Measurements from ENCODE around the gene TOMM6. TPM values are rescaled to one million over a fixed set of nuclear protein-coding genes. Genes with fewer than 3 reads are reported as not detected.

Gene TOMM6
- total RNA-seq: 100 to 1,000 TPM; 207 to 212 TPM
- polyA plus RNA-seq (2013, experiment 1 of 2): 298 TPM
- 256 TPM for polyA plus RNA-seq (2013, experiment 2 of 2)
- long read RNA-seq, experiment 1, transcript TOMM6-202 (3 exons, 637 nt): minor isoform, 24 of 68 reads
- long read RNA-seq, experiment 1, transcript TOMM6-201 (3 exons, 595 nt): major isoform, 37 of 68 reads
- long read RNA-seq, experiment 1, partial matches to known transcripts: 1 of 68 reads
- long read RNA-seq, experiment 1, other reads (novel, unspliced or antisense): 6 of 68 reads
- long read RNA-seq, experiment 2, transcript TOMM6-202 (3 exons, 637 nt): minor isoform, 25 of 54 reads
- long read RNA-seq, experiment 2, transcript TOMM6-201 (3 exons, 595 nt): major isoform, 29 of 54 reads
- long read RNA-seq, experiment 2, partial matches to known transcripts: 0 of 54 reads
- long read RNA-seq, experiment 2, other reads (novel, unspliced or antisense): 0 of 54 reads
- long read RNA-seq, experiment 3, transcript TOMM6-201 (3 exons, 595 nt): major isoform, 31 of 51 reads
- long read RNA-seq, experiment 3, transcript TOMM6-202 (3 exons, 637 nt): minor isoform, 20 of 51 reads
- long read RNA-seq, experiment 3, partial matches to known transcripts: 0 of 51 reads
- long read RNA-seq, experiment 3, other reads (novel, unspliced or antisense): 0 of 51 reads
- long read RNA-seq, experiment 4, partial matches to known transcripts: 0 of 6 reads
- long read RNA-seq, experiment 4, other reads (novel, unspliced or antisense): 0 of 6 reads

GRCh38 chr6:41787219-41787917 is at the start of gene TOMM6:
Gene TOMM6, plus strand, starts transcription at chr6:41787694. Its CDS starts 4 bp downstream, at chr6:41787698.
- H3K36me3 ChIP-seq (ENCODE audit: control insufficient read depth, insufficient read depth, low read length): peaks cover 34% of the 10 kb centered on the region
- Mint-ChIP-seq H3K4me3 (peak within 1 kb of the TSS; percentile 97), H3K9me3 (no peaks in the 10 kb centered on the region), H3K27me3 (ENCODE audit: insufficient read depth) (peaks cover 40% of the 10 kb centered on the region), H3K4me1 (peaks cover 3% of the 10 kb centered on the region), H3K36me3 (ENCODE audit: low read depth) (peaks cover 28% of the 10 kb centered on the region), H3K27ac (peak within 1 kb of the TSS; percentile 98)
- no peaks in the 10 kb centered on the region for H3K4me1 ChIP-seq (ENCODE audit: control insufficient read depth, insufficient read depth, low read length)
- H3K9me3 ChIP-seq (ENCODE audit: control insufficient read depth, low read length): no peaks in the 10 kb centered on the region
- peaks cover 35% of the 10 kb centered on the region for H3K27me3 ChIP-seq (ENCODE audit: control insufficient read depth, insufficient read depth, low read length, poor library complexity, severe bottlenecking)
- peak within 1 kb of the TSS; percentile 100 for H3K4me3 ChIP-seq (ENCODE audit: low read length)
- H3K27ac ChIP-seq (ENCODE audit: low read depth, low read length): peak within 1 kb of the TSS; percentile 81
- WGBS, 2 experiments (ENCODE audit: insufficient coverage in 1 of 2, insufficient read length in 1 of 2): 0 to 1% methylated on average over 25 to 55 of the region's 55 CpGs
- peak; percentile 96 for TF ChIP-seq CTCF (conservative IDR thresholded peaks at IDR 0.05)
- DNase-seq: peak; percentile 98
- peak within 1 kb of the TSS; percentile 98 for H3K9ac ChIP-seq (ENCODE audit: extremely low read depth, low read length, poor library complexity, severe bottlenecking)

- Mint-ChIP-seq H3K9me3 (no peaks in the 10 kb centered on the region), H3K27me3 (ENCODE audit: insufficient read depth) (peaks cover 10% of the 10 kb centered on the region), H3K36me3 (ENCODE audit: low read depth) (no peaks in the 10 kb centered on the region), H3K4me3 (no peak overlapping the region), H3K27ac (no peak overlapping the region), H3K4me1 (peaks cover 2% of the 10 kb centered on the region)
- H3K4me3 ChIP-seq (ENCODE audit: low read length): no peak overlapping the region
- no peaks in the 10 kb centered on the region for H3K27me3 ChIP-seq (ENCODE audit: control insufficient read depth, insufficient read depth, low read length, poor library complexity, severe bottlenecking)
- H3K36me3 ChIP-seq (ENCODE audit: control insufficient read depth, insufficient read depth, low read length): no peaks in the 10 kb centered on the region
- H3K27ac ChIP-seq (ENCODE audit: low read depth, low read length): no peak overlapping the region
- no peak for DNase-seq
- 83 to 84% methylated on average over 1 to 4 of the region's 4 CpGs for WGBS, 2 experiments (ENCODE audit: insufficient coverage in 1 of 2, insufficient read length in 1 of 2)
- H3K4me1 ChIP-seq (ENCODE audit: control insufficient read depth, insufficient read depth, low read length): no peaks in the 10 kb centered on the region
- TF ChIP-seq CTCF (conservative IDR thresholded peaks at IDR 0.05): no peak
- H3K9me3 ChIP-seq (ENCODE audit: control insufficient read depth, low read length): no peaks in the 10 kb centered on the region
- H3K9ac ChIP-seq (ENCODE audit: extremely low read depth, low read length, poor library complexity, severe bottlenecking): no peak overlapping the region
Observed at GRCh38 chr6:41739041-41739440, 48.5 kb upstream of the TOMM6 start.

GRCh38 chr6:41740366-41741162 is 46.9 kb upstream of the TOMM6 start:
- no peak for DNase-seq
- Histone ChIP-seq H3K4me1 (ENCODE audit: control insufficient read depth, insufficient read depth, low read length) (no peaks in the 10 kb centered on the region), H3K9me3 (ENCODE audit: control insufficient read depth, low read length) (no peaks in the 10 kb centered on the region), H3K27ac (ENCODE audit: low read depth, low read length) (no peak overlapping the region), H3K9ac (ENCODE audit: extremely low read depth, low read length, poor library complexity, severe bottlenecking) (no peak overlapping the region), H3K27me3 (ENCODE audit: control insufficient read depth, insufficient read depth, low read length, poor library complexity, severe bottlenecking) (no peaks in the 10 kb centered on the region), H3K36me3 (ENCODE audit: control insufficient read depth, insufficient read depth, low read length) (no peaks in the 10 kb centered on the region), H3K4me3 (ENCODE audit: low read length) (no peak overlapping the region)
- H3K27ac Mint-ChIP-seq: no peak overlapping the region
- H3K27me3 Mint-ChIP-seq (ENCODE audit: insufficient read depth): peaks cover 10% of the 10 kb centered on the region
- TF ChIP-seq CTCF (conservative IDR thresholded peaks at IDR 0.05): no peak
- WGBS, 2 experiments (ENCODE audit: insufficient coverage in 1 of 2, insufficient read length in 1 of 2): 81 to 88% methylated on average over 6 to 13 of the region's 13 CpGs
- H3K4me1 Mint-ChIP-seq: peaks cover 2% of the 10 kb centered on the region
- H3K9me3 Mint-ChIP-seq: no peaks in the 10 kb centered on the region
- H3K4me3 Mint-ChIP-seq: no peak overlapping the region
- H3K36me3 Mint-ChIP-seq (ENCODE audit: low read depth): no peaks in the 10 kb centered on the region

All from endodermal cell (in vitro differentiated cells).